NB4 (cell line): ENCODE results near the gene GOLGA2.

Source experiments
- DNase-seq: peaks from one replicate; pipeline ENCODE4 v3.0.0; 2010; ENCODE audit warnings: low read depth
- H3K4me3 ChIP-seq: one replicate; pipeline ENCODE4 v1.5.1; 2011; ENCODE audit warnings: mild to moderate bottlenecking, low read depth, low read length, moderate library complexity
- CTCF ChIP-seq: IDR thresholded peaks from one replicate; pipeline ENCODE4 v1.5.1; 2012; ENCODE audit warnings: low read depth, low read length
- MYC ChIP-seq: IDR thresholded peaks from 2 replicates; pipeline ENCODE4 v1.6.1; 2011; ENCODE audit warnings: low read depth, low read length
- POLR2A ChIP-seq: IDR thresholded peaks from 2 replicates; pipeline ENCODE4 v1.6.1; 2011; ENCODE audit warnings: mild to moderate bottlenecking; ENCODE audit not compliant: insufficient read length; ENCODE audit errors: extremely low read depth
- TF ChIP-seq, protein P1 (sequence below): IDR thresholded peaks from 2 replicates; pipeline ENCODE4 v1.6.1; 2011; ENCODE audit warnings: low read depth, low read length

The GOLGA2 gene

GRCh38 chr9:128310461-128310860 is 34.7 kb upstream of the GOLGA2 start:
- no peak overlapping the region for H3K4me3 ChIP-seq
- no peak for DNase-seq
- TF ChIP-seq POLR2A (no peak), CTCF (no peak), MYC (no peak)
- TF ChIP-seq, protein P1, sequence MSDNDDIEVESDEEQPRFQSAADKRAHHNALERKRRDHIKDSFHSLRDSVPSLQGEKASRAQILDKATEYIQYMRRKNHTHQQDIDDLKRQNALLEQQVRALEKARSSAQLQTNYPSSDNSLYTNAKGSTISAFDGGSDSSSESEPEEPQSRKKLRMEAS: no peak

GRCh38 chr9:128309551-128309950 is 33.7 kb upstream of the GOLGA2 start:
- TF ChIP-seq, protein P1: no peak
- TF ChIP-seq CTCF: no peak
- no peak for TF ChIP-seq POLR2A
- TF ChIP-seq MYC: no peak
- no peak for DNase-seq
- no peak overlapping the region for H3K4me3 ChIP-seq

- H3K4me3 ChIP-seq: no peak overlapping the region
- TF ChIP-seq POLR2A: no peak
- TF ChIP-seq MYC: no peak
- TF ChIP-seq CTCF: no peak
- TF ChIP-seq, protein P1: no peak
- no peak for DNase-seq
Observed at GRCh38 chr9:128304971-128305288, 29.1 kb upstream of the GOLGA2 start.

- H3K4me3 ChIP-seq: no peak overlapping the region
- TF ChIP-seq MYC (no peak), POLR2A (no peak), CTCF (no peak)
- TF ChIP-seq, protein P1: no peak
- no peak for DNase-seq
Observed at GRCh38 chr9:128304136-128304970, 28.5 kb upstream of the GOLGA2 start.

- no peak for DNase-seq
- H3K4me3 ChIP-seq: no peak overlapping the region
- no peak for TF ChIP-seq POLR2A
- TF ChIP-seq, protein P1: no peak
- no peak for TF ChIP-seq MYC
- no peak for TF ChIP-seq CTCF
Observed at GRCh38 chr9:128298535-128299482, 23.0 kb upstream of the GOLGA2 start.
